Measurements from ENCODE around the gene BPIFB4. TPM values are rescaled to one million over a fixed set of nuclear protein-coding genes. Genes with fewer than 3 reads are reported as not detected.

BPIFB4 gene
- total and polyA plus RNA-seq, 2 of the 4 experiments (the other 2 are of a cell fraction), result not detected

GRCh38 chr20:33063271-33063670 lies 16.2 kb upstream of the BPIFB4 start:
- Histone ChIP-seq H2BK20ac (ENCODE audit: low read depth, low read length) (no peak overlapping the region), H2BK5ac (ENCODE audit: low read depth, low read length, poor library complexity, severe bottlenecking) (no peak overlapping the region), H3K56ac (ENCODE audit: extremely low read depth, insufficient read depth, low read length) (no peak overlapping the region), H4K8ac (ENCODE audit: low read depth in 2 of 2, low read length in 2 of 2) (no peak overlapping the region), H4K5ac (ENCODE audit: low read depth, low read length) (no peak overlapping the region), H3K36me3 (ENCODE audit: control insufficient read depth, insufficient read depth, low read length) (no peaks in the 10 kb centered on the region), H2BK15ac (ENCODE audit: low read depth, low read length) (no peak overlapping the region), H3K27ac (ENCODE audit: insufficient read depth, low read length) (no peak overlapping the region), H3K27me3 (ENCODE audit: control insufficient read depth, insufficient read depth, low read length) (peaks cover 11% of the 10 kb centered on the region), H3K9ac (ENCODE audit: low read depth, low read length) (no peak overlapping the region), H2AK9ac (replicated peaks; ENCODE audit: low read depth, low read length, poor library complexity) (no peak overlapping the region), H4K20me1 (ENCODE audit: insufficient read depth, low read length) (no peaks in the 10 kb centered on the region), H4K91ac (ENCODE audit: insufficient read depth, low read depth, low read length) (no peak overlapping the region), H2AK5ac (ENCODE audit: low read depth, low read length) (no peak overlapping the region), H3K9me1 (ENCODE audit: insufficient read depth, low read length) (no peaks in the 10 kb centered on the region), H3K9me3 (ENCODE audit: control insufficient read depth, insufficient read depth, low read length) (no peaks in the 10 kb centered on the region), H3K14ac (replicated peaks; ENCODE audit: low read depth, low read length) (no peak overlapping the region), H3K4me3 (ENCODE audit: insufficient read depth, low read depth, low read length) (no peak overlapping the region), H3K23ac (ENCODE audit: low read depth, low read length) (no peak overlapping the region), H3K4ac (ENCODE audit: low read depth, low read length) (no peak overlapping the region), H2BK120ac (ENCODE audit: low read depth, low read length) (no peak overlapping the region), H2AFZ (replicated peaks; ENCODE audit: low read length, poor library complexity) (no peak overlapping the region), H3K79me1 (ENCODE audit: low read depth in 1 of 2, low read length in 2 of 2) (no peaks in the 10 kb centered on the region), H3K18ac (ENCODE audit: low read depth, low read length) (no peak overlapping the region), H3K4me1 (ENCODE audit: control insufficient read depth, insufficient read depth, low read length) (no peaks in the 10 kb centered on the region), H3K4me2 (ENCODE audit: low read depth, low read length) (no peak overlapping the region)
- TF ChIP-seq USF2 (IDR thresholded peaks at IDR 0.05; ENCODE audit: low read depth, low read length) (no peak), MAFK (IDR thresholded peaks at IDR 0.05; ENCODE audit: low read depth, low read length) (no peak), RAD21 (IDR thresholded peaks at IDR 0.05; ENCODE audit: low read length) (no peak), SMC3 (IDR thresholded peaks at IDR 0.05; ENCODE audit: low read depth, low read length) (no peak), POLR2A (IDR thresholded peaks at IDR 0.05; ENCODE audit: low read depth, low read length) (no peak), RFX5 (IDR thresholded peaks at IDR 0.05; ENCODE audit: low read depth, low read length) (no peak), CHD1 (IDR thresholded peaks at IDR 0.05; ENCODE audit: low read depth, low read length) (no peak)
- DNase-seq, result no peak
- intact Hi-C loops (cut with micrococcal nuclease) (no loop called here), in situ Hi-C loops (cut with MboI; ENCODE audit: low sequenced_read_pairs) (no loop called here), dilution Hi-C loops (cut with HindIII; ENCODE audit: low sequenced_read_pairs, unreplicated experiment) (no loop called here)
- ChIA-PET CTCF (no interaction called here), POLR2A (ENCODE audit: unreplicated experiment) (no interaction called here)
- no CpG with 5 or more reads among the region's 6 CpGs for WGBS, 2 experiments (ENCODE audit: extremely low coverage in 2 of 2, insufficient read length in 1 of 2)
- BruUV-seq (replicated peaks), result no TSS peak
- ATAC-seq (ENCODE audit: low read depth), result no peak

Data from IMR-90 (cell line).